HG03460 (cell line): ENCODE measurements around the gene LEMD2.
"Not testable (repeated sequence)": the region's sequence is repeated elsewhere in the genome, so short reads cannot be mapped to it uniquely, and the experiment has no call there.

Experiments used
- ATAC-seq: cut with Tn5 transposase; IDR thresholded peaks from one replicate; pipeline ENCODE4 v1.9.1; 2021; ENCODE audit not compliant: unreplicated experiment

The LEMD2 gene

GRCh38 chr6:33788694-33789549 is at the start of gene LEMD2:
LEMD2 (minus strand) TSS chr6:33789130; CDS start chr6:33789116, 14 bp downstream.
- peak; percentile 82 for ATAC-seq

DNA sequence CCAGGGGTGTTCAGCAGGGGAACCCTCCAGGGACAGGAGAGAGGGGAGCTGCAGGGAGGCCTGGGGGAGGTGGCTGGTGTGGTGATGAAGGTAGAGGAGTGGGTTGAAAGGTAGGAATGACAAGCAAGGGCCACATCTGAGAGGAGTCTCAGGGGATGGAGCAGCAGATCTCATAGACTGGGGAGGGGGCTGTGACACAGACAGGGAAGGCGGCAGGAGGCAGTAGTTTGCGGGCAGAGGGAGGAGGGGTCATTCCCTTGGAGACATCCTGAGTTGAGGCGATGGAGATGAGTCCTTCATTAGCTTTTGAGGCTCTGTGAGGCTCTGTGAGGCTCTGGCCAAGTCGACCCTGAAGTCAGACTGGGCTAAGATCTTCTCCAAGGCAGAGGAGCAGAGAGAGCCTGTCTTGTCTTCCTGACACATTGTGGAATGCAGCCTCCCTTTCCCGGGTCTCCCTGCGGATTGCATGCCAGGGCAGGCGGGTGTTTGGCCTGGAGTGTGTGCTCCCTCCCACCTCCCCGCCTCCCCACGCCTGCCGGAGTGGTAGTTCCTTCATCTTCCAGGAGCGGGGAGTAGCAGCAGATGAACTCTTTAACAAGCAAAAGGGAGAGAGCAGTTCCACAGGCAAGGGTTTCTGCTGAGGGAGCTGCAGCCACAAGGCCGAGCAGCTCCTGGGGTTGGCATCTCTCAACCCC is 49.2 kb upstream of the LEMD2 start:
- ATAC-seq, result no peak

- ATAC-seq, result no peak
Measured at GRCh38 chr6:33836806-33837469, 48.0 kb upstream of the LEMD2 start.

- ATAC-seq, result no peak
Measured at GRCh38 chr6:33834401-33835392, 45.8 kb upstream of the LEMD2 start.

GRCh38 chr6:33833599-33833998 is 44.7 kb upstream of the LEMD2 start:
- ATAC-seq, result no peak

- ATAC-seq, result not testable (repeated sequence)
Measured at GRCh38 chr6:33832831-33833230, 43.9 kb upstream of the LEMD2 start.

DNA sequence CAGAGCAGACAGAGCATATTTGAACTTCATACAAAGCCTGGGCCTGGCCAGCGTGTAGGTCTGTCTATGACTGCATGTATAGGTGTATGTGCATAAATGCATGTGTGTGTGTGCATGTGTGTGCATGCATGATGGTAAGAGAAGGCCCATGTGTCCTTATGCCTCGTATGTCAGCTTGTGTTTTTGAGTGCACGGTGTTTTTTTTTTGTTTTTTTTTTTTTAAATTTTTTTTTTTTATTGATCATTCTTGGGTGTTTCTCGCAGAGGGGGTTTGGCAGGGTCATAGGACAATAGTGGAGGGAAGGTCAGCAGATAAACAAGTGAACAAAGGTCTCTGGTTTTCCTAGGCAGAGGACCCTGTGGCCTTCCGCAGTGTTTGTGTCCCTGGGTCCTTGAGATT is 42.8 kb upstream of the LEMD2 start:
- ATAC-seq, result not testable (repeated sequence)

- no peak for ATAC-seq
Measured at GRCh38 chr6:33830635-33831240, 41.8 kb upstream of the LEMD2 start.

- no peak for ATAC-seq
Measured at GRCh38 chr6:33828764-33829731, 40.1 kb upstream of the LEMD2 start.

DNA sequence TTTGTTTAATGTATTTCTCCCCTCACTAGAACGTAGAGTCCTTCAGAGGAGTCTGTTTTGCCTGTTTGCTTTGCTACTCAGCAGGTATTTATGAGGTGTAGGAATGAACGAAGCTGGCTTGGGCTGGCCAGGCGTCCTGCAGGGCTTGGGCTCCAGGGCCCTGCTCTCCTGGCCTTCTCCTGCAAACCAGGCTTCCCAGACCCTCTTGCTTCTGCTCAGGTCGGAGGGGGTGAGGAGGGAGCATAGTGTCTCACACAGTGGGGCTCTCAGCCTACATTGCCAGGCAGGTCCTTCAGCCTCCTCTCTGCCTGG is 39.5 kb upstream of the LEMD2 start:
- ATAC-seq, result no peak

DNA sequence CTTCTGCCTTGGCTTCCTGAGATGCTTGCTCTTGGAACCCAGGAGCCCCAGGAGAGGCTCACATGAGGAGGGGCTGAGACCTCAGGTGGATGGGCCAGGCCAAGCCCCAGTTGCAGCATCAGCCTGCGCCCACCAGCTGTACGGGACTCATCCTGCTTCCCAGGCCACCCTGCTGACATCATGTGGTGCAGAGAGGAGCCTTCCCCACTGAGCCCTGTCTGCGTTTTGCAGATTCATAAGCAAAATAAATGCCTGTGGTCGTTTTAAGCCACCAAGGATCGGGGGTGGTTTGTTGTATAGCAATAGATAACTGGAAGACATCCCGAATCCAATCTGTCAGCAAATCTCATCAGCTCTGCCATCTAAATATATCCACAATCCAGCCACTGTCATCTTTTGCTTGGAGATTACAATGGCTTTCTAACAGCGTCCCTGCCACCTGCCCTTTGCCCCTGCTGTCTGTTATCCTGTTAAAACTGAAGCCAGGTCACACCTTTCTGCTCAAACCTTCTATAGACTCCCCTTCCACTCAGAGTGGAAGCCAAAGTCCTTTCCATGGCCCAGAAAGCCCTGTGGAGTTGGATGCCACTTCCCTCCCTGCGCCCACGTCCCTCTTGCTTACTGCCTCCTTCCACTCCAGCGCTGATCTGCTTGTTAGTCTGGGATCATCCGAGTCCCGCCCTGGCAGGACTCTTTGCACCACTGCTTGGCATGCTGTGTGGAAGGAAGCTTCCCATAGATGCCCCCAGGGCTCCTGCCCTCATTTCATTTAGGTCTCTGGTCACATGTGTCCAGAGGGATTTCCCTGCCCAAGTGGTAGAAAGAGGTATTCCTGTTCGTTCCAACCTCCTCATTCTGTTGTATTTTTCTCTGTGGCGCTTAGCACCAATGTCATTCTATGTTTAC is 38.9 kb upstream of the LEMD2 start:
- no peak for ATAC-seq

DNA sequence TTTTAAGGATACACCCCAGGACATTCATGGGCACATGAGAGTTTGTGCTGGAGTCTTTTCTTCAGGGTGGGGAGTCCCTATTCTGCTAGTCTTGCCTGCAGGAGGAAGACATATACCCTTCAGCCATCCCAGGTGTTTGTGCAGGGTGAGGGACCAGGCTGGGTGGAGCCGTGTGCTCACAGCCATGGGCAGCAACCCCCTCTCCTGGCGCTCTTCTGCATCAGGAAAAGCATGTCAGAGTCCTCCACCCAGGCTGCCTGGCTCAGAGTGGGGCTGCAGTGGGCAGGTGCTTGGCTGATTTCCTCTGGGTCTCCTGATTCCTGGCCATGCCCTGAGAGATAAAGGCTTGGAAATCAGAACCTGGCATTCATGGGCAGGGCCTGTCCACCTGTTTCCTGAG is 37.6 kb upstream of the LEMD2 start:
- ATAC-seq, result no peak

DNA sequence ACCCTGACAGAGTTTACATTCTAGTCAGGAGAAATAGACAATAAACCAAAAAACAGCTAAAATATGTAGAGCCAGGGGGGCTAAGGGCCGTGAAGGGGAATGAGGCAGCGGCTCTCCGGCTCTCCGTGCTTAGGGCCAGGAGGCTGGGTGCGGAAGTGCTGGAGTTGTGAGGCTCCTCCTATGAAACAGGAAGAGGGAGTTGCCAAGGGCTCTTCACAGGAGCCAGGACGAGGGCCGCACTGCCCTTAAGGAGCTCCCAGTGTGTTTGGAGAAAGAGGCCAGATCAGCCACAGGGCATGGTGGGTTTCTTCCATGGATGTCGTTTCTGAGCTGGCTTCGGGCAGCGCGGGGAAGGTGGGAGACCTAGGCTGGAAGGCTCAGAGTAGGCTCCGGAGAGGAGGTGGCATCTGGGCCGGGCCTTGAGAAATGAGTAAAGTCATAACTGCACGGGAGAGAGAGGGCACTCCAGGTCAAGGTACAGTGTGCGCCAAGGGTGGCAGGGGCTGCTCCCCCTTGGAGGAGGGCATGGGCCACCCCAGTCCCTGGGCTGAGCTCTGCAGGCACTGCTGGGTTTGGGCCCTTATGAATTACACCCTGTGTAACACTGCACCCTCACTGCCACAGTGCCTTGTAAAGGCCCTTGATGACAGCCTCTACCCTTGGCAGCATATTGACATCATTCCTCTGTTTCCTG is 35.7 kb upstream of the LEMD2 start:
- ATAC-seq, result no peak

- ATAC-seq, result no peak
Measured at GRCh38 chr6:33823806-33824205, 34.9 kb upstream of the LEMD2 start.

- ATAC-seq, result no peak
Measured at GRCh38 chr6:33822575-33823395, 33.9 kb upstream of the LEMD2 start.

DNA sequence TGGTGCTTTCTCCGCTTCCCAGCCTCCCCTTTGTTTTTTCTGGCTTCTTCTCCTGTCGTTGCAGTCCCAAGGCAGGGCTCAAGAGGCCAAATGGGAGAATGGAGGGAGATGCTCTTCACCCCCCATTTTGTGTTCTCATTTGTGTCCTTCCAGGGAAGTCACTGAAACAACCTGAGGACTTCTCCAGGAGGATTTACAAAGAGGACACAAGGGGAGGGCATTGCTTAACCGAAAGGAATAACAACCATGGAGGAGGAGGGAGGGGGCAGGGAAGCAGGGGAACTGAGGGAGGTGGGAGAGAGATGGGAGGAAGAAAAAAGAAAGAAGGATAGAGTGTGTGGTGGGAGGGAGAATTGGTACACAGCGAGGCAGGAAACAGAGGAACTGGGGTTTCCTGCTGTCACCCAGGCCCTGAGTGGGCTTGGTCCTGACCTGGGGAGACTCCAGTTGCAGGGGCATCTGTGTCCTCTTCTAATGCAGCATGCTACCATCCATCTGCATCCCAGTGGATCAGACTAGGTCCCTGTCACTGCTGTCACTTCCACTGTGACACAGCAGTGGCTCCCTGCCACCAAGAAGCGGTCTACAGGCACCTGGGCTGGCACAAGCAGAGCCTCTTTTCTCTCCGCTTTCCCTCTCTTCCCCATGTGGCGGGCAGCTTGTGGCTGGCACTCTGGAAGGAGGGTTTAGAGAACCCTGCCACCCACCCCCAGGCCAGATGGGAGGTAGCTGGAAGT is 32.0 kb upstream of the LEMD2 start:
- ATAC-seq, result no peak
